Activated naive CD4-positive, alpha-beta T cell (primary cell): Measurements from ENCODE around the gene GPR55.
"Not testable (repeated sequence)": the region's sequence is repeated elsewhere in the genome, so short reads cannot be mapped to it uniquely, and the experiment has no call there.

Source experiments
- DNase-seq, 4 experiments: peaks; one replicate each; lab custom pipeline; 2025; lab: John Stamatoyannopoulos, UW

The GPR55 gene

GRCh38 chr2:230950874-230951339, 25.9 kb upstream of the GPR55 start:
- DNase-seq: no peak

GRCh38 chr2:230949966-230950873, 25.2 kb upstream of the GPR55 start:
- DNase-seq: no peak

GRCh38 chr2:230947908-230948365, 22.9 kb upstream of the GPR55 start:
- DNase-seq: no peak

- no peak for DNase-seq
Measured at GRCh38 chr2:230947235-230947576, 22.2 kb upstream of the GPR55 start.

GRCh38 chr2:230946429-230947234, 21.6 kb upstream of the GPR55 start:
- DNase-seq: no peak

GRCh38 chr2:230944757-230945372, 19.8 kb upstream of the GPR55 start:
- no peak for DNase-seq

- DNase-seq: no peak
Measured at GRCh38 chr2:230944123-230944653, 19.1 kb upstream of the GPR55 start.

GRCh38 chr2:230942920-230943896, 18.2 kb upstream of the GPR55 start:
- DNase-seq: no peak

GRCh38 chr2:230942371-230942770, 17.3 kb upstream of the GPR55 start:
- DNase-seq: no peak

- DNase-seq: no peak
Measured at GRCh38 chr2:230941202-230942180, 16.4 kb upstream of the GPR55 start.

GRCh38 chr2:230940471-230940815, 15.4 kb upstream of the GPR55 start:
- no peak for DNase-seq

GRCh38 chr2:230939691-230940470, 14.8 kb upstream of the GPR55 start:
- DNase-seq: no peak

- no peak for DNase-seq
Measured at GRCh38 chr2:230939066-230939591, 14.1 kb upstream of the GPR55 start.

- DNase-seq: no peak
Measured at GRCh38 chr2:230938516-230939065, 13.5 kb upstream of the GPR55 start.

GRCh38 chr2:230938098-230938497, 13.1 kb upstream of the GPR55 start:
- DNase-seq: no peak

- no peak for DNase-seq
Measured at GRCh38 chr2:230937362-230937761, 12.3 kb upstream of the GPR55 start.

GRCh38 chr2:230936243-230936642, 11.2 kb upstream of the GPR55 start:
- not testable (repeated sequence) for DNase-seq

- DNase-seq: no peak
Measured at GRCh38 chr2:230935130-230935430, 10.0 kb upstream of the GPR55 start.
